Measurements from ENCODE around the gene AFAP1L2.

DNA sequence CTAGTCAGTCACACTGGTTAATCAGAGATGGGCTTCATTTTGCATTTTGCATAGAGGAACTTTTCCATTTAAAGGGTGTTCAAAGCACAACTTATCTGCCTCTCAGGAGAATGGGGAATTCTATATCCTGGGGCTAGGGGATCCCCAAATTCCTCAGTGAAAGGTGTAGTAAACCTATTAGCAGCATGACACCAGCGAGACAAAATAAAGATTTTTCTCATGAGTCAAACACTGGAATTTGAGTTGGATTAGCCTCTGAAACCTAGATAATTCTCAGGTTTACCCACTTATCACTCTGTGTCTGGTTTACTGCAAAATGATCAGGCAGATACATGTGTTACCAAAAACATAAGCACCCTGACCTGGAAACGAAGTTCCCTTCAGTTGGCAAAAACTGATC is 2.1 kb downstream of the AFAP1L2 start:
- no peak for TF ChIP-seq POLR2A (IDR thresholded peaks at IDR 0.05)
- TF ChIP-seq, protein P1, sequence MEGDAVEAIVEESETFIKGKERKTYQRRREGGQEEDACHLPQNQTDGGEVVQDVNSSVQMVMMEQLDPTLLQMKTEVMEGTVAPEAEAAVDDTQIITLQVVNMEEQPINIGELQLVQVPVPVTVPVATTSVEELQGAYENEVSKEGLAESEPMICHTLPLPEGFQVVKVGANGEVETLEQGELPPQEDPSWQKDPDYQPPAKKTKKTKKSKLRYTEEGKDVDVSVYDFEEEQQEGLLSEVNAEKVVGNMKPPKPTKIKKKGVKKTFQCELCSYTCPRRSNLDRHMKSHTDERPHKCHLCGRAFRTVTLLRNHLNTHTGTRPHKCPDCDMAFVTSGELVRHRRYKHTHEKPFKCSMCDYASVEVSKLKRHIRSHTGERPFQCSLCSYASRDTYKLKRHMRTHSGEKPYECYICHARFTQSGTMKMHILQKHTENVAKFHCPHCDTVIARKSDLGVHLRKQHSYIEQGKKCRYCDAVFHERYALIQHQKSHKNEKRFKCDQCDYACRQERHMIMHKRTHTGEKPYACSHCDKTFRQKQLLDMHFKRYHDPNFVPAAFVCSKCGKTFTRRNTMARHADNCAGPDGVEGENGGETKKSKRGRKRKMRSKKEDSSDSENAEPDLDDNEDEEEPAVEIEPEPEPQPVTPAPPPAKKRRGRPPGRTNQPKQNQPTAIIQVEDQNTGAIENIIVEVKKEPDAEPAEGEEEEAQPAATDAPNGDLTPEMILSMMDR (IDR thresholded peaks at IDR 0.05) = no peak
